ENCODE measurements around the gene NSRP1.
"Not testable (repeated sequence)": the region's sequence is repeated elsewhere in the genome, so short reads cannot be mapped to it uniquely, and the experiment has no call there.

Gene NSRP1, protein sequence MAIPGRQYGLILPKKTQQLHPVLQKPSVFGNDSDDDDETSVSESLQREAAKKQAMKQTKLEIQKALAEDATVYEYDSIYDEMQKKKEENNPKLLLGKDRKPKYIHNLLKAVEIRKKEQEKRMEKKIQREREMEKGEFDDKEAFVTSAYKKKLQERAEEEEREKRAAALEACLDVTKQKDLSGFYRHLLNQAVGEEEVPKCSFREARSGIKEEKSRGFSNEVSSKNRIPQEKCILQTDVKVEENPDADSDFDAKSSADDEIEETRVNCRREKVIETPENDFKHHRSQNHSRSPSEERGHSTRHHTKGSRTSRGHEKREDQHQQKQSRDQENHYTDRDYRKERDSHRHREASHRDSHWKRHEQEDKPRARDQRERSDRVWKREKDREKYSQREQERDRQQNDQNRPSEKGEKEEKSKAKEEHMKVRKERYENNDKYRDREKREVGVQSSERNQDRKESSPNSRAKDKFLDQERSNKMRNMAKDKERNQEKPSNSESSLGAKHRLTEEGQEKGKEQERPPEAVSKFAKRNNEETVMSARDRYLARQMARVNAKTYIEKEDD

DNA sequence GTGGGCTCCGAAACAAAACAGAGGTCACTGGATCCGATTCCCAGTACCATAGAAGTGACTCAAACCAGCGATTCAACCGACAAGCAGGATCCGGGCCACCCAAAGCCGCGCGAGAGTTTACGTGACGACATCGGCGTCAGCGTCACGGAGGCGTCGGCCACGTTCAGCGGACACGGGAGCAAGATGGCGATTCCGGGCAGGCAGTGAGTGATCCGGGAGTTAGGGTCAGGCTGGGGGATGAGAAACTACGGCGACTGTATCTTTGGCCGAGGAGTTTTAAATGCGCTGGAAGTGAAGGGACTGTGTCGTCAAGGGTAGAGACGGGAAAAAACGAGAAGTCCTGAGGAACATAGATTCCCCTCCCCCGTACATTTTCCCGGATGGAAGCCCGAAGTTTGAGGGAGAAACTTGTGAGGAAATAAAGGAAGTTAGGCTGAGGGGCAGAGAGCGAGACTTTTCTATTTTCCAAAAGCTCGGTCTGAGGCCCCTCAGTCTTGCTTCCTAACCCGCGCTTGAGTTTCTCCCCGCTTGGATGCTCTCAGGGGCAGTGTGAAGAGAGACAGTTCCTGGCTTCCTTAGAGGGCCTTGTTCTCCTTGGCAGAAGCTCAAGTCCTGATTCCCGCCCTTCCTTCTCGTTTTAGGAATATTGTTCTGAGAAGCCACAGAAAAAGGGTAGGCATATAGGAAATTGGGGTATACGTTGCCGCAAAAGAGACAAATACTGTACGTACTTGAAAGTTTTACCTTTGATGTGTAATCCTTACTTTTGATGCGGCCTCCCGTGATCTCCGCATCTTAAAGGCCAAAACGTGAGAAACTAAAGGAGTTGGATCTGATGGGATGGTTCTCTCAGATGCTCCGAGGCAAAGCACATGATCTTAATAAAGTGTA lies at the start of gene NSRP1:
NSRP1 (plus strand) TSS at position 156 of the 891 bp plus-strand sequence; CDS start at position 184, 28 bp downstream.
- in situ Hi-C loops (cut with HindIII; ENCODE audit: low sequenced_read_pairs) = no loop called here

DNA sequence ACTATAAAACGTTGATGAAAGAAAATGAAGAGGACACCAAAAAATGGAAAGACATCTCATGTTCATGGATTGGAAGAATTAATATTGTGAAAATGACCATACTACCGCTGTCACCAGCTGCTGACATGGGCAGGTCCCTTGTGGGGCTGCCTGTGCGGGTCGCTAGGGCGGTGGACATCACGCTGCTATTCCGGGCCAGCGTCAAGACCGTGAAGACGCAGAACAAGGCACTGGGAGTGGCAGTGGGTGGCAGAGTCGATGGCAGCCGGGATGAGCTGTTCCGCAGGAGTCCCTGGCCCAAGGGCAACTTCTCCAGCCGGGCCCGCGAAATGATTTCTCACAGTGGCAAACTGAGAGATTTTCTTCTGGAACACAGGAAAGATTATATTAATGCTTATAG lies 48.2 kb upstream of the NSRP1 start:
- in situ Hi-C loops (cut with HindIII; ENCODE audit: low sequenced_read_pairs) = no loop called here

DNA sequence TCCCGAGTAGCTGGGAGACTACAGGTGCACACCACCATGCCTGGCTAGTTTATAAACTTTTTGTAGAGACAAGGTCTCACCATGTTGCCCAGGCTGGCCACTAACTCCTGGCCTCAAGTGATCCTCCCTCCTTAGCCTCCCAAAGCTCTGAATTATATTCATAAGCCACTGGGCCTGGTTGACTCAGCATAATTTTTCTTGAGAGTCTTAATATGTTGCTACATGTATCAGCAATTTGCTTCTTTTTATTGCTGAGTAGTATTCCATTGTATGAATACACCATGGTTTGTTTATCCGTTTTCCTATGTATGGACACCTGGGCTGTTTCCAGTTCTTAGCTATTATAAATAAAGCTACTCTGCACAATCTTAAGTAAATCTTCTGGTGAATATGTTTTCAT lies 42.4 kb upstream of the NSRP1 start:
- in situ Hi-C loops (cut with HindIII; ENCODE audit: low sequenced_read_pairs) = no loop called here

DNA sequence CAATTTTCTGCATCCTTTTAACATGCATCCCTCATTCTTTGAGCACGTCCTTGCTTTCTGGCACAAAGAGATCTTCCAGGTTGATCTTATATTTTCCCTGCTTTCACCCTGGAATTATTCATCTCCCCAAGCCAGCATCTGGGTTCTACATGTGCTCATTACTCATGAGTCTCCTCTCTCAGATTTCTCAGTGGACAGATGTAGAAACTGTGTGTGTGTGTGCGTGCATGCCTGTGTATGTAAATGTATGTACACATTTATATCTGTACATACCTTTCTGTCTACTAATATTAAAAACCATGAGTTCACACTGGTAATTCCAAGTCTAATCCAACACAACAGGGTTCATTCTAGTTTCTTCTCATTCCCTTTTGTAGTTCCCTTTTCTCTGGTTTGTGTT lies 41.9 kb upstream of the NSRP1 start:
- in situ Hi-C loops (cut with HindIII; ENCODE audit: low sequenced_read_pairs) = no loop called here

DNA sequence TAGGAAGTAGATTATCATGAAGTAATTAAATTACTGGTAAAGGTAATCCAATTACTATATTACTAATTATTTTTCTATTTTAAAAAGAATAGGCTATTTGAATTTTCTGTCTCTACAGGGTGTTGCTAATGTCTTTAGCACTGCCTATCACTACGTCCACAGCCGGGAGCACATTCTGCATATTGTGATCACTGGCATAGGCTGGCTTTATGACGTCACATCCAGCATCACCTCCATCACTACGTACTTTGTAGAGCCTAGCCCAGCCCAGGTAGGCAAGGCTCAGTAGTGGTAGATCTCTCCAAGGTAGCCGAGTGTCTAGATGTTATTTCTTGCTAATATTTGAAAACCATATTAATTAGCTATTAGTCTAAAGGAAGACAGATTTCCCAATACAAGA lies 33.8 kb upstream of the NSRP1 start:
- in situ Hi-C loops (cut with HindIII; ENCODE audit: low sequenced_read_pairs) = no loop called here

DNA sequence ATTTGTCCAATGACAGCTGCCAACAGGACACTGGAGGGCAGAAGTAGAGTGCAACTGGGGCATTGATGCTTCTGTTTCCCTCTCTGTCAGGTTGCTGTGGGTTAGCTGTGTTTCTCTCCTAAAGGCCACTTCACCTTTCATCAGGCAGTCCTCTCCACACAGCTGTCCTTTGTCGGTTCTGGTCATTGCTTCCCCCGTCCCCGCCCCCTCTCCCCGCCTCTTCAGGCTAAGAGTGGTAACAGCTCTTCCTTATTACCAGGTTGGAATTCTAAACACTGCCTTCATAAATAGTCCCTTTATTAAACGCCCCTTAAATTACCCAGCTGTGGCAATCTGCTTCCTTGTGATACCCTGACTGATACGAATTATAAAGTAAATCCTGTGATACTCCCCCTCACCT lies 31.8 kb upstream of the NSRP1 start:
- in situ Hi-C loops (cut with HindIII; ENCODE audit: low sequenced_read_pairs) = no loop called here

DNA sequence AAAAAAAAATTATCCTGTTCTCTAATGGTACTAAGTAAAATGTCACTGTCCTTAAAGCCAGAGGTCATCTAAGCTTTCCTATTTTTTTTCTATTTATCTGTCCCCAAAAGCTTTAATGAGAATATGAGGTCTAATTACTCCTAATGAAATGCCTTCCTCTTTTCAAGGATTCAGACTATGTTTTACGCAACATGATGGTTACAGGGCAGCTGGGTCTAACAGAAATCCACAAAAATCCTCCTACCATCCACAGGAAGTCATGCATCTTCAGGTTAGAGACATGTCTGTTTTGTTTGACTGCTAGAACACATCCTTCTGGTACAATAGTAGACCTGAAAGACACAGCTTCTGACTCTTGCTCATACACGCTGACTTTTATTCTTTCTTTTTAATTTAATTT lies 29.7 kb upstream of the NSRP1 start:
- in situ Hi-C loops (cut with HindIII; ENCODE audit: low sequenced_read_pairs) = no loop called here

DNA sequence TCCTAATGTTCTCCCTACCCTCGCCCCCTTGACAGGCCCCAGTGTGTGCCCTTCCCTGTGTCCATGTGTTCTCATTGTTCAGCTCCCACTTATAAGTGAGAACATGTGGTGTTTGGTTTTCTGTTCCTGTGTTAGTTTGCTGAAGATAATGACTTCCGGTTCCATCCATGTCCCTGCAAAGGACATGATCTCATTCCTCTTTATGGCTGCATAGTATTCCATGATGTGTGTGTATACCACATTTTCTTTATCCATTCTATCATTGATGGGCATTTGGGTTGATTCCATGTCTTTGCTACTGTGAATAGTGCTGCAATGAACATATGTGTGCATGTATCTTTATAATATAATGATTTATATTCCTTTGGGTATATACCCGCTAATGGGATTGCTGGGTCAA lies 29.2 kb upstream of the NSRP1 start:
- in situ Hi-C loops (cut with HindIII; ENCODE audit: low sequenced_read_pairs) = not testable (repeated sequence)

DNA sequence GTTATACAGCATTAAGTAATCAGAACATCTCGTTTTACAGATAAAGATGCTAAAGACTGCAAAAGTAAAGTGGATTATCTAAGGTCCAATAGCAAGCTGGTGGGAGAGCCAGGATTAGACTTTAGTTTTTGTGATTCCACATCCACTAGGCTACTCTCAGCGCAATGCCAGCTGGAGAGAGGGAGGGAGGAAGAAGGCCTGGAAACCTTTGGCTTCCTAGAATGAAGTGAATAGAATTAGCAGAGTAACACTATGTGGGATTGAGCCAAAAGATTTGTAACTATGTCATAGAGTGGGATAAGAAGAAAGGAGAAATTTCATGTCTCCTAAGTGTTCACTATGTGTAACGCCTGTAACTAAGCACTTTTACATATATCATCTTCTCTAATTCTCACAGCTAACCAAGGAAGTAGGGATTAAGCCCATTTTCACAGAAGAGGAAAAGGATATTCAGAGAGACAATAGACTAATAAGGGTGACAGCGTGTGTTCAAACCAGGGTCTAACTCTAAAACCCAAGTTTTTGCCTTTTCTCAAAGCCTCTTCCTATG lies 25.4 kb upstream of the NSRP1 start:
- in situ Hi-C loops (cut with HindIII; ENCODE audit: low sequenced_read_pairs) = no loop called here

DNA sequence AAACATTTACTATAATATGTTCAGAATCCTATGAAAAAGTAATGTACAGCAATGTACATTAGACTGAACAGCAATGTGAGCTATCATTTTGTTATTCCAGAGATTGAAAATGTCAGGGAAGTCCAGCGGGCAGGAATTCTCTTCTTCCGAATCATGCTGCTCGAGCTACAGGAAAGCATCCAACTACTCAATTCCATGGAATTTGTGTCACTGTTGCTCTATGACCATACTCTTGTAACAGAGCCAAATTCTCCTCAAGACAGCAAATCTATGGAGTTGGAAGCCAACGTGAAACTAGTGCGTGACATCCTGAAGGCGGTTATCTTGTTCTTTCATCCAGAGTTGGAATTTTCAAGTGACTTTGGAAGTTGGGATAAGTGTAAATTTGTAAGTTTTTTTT lies 24.8 kb upstream of the NSRP1 start:
- in situ Hi-C loops (cut with HindIII; ENCODE audit: low sequenced_read_pairs) = no loop called here

DNA sequence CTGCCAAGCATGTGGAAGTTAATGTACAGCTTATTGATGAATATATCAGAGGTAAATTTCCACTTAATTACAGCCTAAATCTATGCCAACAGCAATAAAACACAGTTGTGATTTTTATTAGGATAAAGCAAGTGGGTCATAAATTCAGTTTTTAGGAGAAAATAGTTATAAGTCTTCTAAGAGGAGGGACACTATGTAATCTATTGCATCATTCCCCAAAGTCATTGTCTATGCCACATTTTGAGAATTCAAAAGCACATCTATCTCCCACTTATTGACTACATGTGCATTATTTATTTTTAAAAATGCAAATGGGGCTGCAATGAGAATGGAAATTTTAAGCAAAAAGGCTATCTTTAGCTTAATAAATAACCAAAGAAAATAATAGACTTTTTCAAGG lies 23.7 kb upstream of the NSRP1 start:
- in situ Hi-C loops (cut with HindIII; ENCODE audit: low sequenced_read_pairs) = no loop called here

DNA sequence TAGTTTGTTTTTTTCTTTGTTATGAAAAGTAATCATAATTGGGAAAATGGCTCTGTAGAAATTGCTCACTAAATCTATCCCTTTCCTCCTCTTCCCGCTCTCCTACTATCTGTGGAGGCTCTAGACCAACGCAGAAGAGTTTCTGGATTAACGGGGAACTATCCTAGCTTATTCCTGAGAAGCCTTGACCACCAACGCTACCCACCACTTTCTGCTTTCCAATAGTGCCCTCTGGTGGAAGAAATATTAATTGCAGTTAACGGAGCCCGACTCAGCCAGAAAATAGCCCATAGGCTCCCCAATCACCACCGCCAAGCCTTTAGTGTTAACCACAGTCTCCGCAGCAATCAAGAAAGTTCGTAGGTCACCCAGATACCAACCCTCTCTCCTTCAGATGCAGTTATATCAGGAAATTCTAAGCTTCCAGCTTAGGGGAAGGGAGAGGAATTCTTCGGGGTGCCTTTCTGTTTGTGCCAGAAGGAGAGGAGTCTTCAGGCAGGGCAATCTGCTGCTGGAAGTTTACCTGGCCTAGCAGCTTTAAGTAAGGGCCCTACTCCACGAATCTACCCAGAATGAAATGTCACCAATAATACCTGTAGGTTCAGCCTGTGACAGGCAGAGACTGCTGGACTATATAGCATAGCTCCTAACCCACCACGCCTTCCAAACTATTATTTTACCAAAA lies 23.0 kb upstream of the NSRP1 start:
- in situ Hi-C loops (cut with HindIII; ENCODE audit: low sequenced_read_pairs) = no loop called here

DNA sequence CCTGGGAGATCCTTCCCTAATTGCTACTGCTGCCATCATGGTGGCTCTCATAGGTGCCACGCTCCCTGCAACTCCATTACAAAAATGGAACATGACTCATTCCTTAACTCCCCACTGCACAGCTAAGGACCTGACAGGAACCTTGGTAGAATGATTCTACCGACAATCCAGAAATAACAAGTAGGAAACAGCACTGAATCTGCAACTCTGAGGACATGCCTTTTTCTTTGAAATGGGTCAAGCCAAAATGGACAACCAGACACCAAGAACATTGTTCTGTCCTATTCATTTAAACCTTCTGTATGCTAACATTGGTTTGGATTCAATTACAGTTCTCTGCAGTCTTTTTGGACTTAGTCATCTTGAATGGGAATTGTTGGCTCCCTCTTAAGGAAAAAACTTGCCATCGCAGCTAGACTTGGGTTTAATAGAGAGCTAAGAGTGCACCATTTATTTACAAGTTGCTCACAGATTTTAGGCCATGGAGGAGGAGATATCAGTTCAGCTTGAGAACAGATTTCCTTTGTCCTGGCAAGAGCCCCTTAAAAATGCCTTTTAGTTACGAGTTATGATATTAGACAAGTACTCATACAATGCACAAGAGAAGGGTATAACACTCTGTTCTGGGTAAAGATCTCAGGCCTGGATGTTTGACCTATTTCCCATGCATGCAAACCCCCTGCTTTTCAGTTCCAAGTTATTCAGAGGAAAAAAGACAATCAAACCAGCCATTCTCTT lies 20.9 kb upstream of the NSRP1 start:
- in situ Hi-C loops (cut with HindIII; ENCODE audit: low sequenced_read_pairs) = no loop called here

DNA sequence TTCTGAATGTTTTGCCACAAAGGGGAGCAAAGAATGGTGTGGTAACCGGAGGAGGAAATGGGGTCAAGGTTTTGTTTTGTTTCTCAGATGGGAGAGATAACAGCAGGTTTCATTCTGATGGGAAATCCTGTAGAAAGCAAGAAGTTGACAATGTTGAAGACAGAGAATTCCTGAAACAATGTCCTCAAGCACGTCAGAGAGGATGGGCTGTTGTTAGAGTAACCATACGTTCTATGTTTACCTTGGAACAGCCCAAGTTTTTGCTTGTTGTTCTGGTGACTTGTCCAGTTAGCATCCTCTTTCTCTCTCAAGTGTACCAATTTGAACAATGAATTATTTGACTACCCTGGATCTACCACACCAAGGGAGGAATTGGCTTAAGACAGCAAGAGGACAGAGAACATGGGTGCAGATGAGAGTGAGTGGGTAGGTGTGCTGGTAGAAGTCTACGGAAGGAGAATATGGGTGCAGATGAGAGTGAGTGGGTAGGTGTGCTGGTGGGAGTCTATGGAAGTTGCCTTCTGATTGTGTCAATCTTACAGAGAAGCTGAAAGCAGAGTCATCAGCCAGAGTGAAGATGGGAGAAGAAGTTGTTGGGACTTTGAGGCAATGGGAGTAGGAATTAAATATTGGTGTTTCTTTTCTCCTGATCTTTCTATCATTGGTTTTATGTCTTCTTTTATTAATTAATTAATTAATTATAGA lies 14.8 kb upstream of the NSRP1 start:
- in situ Hi-C loops (cut with HindIII; ENCODE audit: low sequenced_read_pairs) = loop anchor here (10.0 kb wide), 1 partner anchor 243 kb away; no protein-coding TSS in a partner anchor

DNA sequence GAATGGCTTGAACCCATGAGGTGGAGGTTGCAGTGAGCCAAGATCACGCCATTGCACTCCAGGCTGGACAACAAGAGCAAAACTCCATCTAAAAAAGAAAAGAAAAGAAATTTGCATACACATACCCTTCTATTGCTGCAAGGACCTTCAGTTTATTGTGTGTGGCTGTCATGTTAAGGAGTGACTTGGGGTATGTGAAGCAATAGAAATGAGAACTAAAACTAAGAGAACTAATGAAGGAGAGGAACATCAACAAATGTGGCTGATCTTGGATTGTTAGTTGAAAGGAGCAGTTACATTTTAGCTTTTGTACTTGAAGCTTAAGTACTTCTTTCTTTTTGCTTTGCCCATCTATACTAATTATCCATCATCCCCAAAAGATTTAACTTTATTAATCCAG lies 12.7 kb upstream of the NSRP1 start:
- in situ Hi-C loops (cut with HindIII; ENCODE audit: low sequenced_read_pairs) = loop anchor here (10.0 kb wide), 1 partner anchor 241 kb away; no protein-coding TSS in a partner anchor

DNA sequence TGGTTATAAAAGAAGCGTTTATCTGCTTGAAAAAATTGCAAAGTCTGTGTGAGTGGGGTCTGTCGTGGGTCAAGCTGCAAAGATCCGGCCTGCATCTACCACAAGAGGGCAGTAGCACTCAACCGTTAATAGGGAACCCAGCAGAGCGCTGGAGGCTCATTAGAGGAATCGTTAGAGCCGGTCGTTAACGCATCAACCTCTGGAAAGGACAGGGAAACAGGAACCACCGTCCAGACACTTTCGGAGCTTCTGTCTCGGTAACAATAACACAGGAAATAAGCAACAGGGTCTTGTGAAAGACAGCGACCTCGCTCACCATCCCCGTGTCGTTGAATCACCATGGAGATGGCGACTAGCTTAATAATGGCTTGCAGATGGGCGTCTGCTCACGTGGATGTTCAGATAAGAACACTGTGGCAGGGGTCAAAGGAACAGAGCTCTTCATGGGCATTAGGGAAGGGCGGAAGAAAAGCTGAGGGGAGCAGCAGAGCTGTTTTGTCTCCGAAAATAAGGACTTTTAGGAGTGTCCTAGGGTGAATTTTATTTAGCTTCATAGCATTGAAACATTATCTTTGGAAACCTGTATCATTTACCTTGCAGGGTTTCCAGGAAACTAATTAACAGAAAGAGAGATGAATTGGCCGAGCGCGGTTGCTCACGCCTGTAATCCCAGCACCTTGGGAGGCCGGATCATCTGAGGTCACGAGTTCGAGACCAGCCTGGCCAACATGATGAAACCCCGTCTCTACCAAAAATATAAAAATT lies 11.9 kb upstream of the NSRP1 start:
- in situ Hi-C loops (cut with HindIII; ENCODE audit: low sequenced_read_pairs) = loop anchor here (10.0 kb wide), 1 partner anchor 240 kb away; no protein-coding TSS in a partner anchor

DNA sequence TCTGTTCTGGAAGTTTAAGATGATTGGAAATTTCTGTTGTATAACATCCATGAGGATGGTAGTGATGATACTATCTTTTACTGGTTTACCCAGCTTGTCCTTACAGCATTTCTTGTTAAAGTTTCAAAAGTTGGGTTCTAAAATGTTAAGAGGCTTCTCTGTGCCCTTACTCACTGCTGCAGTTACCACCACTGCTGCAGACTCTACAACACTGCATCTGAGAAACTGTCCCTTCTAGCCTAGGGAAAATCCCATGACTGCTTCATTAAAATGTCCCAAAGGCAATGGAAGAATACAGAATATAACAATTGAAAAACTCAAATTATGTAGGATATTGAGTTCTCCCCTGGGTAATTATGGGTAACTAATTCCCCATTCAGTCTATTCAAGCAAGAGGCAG lies 3.8 kb upstream of the NSRP1 start:
- in situ Hi-C loops (cut with HindIII; ENCODE audit: low sequenced_read_pairs) = no loop called here

DNA sequence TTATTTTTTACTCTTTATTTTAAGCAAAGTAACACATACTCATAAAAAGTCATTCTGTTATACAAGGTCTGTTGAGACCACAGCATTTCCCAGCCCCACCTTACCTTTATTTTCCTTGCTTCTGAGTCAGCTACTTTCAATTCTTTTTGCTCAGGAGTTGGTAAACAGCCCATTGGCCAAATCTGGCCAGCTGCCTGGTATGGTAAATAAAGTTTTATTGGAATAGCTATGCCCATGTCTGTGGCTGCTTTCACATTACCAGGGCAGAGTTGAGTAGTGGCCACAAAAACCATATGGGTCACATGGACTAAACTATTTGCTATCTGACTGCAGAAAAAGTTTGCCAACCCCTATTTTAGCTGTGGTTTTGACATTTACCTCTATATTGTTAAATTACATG lies 3.4 kb upstream of the NSRP1 start:
- in situ Hi-C loops (cut with HindIII; ENCODE audit: low sequenced_read_pairs) = no loop called here

DNA sequence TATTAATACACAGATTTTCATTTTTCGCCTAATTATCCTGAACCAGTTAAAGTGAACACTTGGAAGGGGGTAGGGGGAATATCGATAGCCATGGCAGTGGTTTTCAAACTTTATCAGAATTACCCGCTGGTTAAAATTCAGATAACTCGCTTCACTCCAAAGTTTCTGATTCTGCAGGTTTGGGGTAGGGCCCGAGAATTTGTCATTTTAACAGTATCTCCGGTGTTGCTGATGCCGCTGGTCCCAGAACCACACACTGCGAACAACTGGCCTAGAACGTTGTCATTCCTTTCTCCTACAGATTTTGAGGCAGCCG lies 313 bp upstream of the NSRP1 start:
- in situ Hi-C loops (cut with HindIII; ENCODE audit: low sequenced_read_pairs) = no loop called here

Measured in DLD1 (cell line).